ENCODE measurements around the gene CUL1.

The CUL1 gene

DNA sequence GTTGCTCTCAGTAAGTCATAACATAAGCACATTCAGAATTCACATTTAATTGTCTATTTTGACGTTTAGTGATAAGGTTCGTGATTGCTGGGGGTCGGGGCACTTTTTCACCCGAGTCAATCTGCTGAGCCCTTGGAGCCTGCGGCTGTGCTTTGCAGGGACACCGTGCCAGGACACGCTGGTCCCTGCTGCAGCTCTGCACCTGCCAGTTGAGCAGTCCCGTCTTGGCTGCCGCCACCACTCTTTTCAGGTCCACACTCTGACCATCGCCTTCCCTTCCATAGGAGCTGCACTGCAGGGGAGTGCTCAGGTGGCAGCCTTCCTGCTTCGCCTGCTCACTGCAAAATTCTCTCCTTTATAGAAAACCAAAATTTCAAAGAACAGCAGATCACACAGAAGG lies 36.4 kb downstream of the CUL1 start:
- no peak for DNase-seq
- intact Hi-C loops (cut with DNase I), result no loop called here

DNA sequence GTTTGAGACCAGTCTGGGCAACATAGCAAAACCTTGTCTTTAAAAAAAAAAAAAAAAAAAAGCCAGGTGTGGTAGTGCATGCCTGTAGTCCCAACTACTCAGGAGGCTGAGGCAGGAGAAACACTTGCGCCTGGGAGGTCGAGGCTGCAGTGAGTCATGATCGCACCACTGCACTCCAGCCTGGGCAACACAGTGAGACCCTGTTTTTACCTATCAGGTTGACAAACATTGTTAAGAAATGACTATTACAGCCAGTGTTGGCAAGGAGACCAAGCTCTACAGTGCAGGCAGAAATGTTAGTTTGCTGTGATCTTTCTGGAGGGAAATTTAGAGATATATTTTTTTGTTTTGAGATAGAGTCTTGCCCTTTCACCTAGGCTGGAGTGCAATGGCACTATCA lies 37.3 kb downstream of the CUL1 start:
- intact Hi-C loops (cut with DNase I), result no loop called here
- no peak for DNase-seq

DNA sequence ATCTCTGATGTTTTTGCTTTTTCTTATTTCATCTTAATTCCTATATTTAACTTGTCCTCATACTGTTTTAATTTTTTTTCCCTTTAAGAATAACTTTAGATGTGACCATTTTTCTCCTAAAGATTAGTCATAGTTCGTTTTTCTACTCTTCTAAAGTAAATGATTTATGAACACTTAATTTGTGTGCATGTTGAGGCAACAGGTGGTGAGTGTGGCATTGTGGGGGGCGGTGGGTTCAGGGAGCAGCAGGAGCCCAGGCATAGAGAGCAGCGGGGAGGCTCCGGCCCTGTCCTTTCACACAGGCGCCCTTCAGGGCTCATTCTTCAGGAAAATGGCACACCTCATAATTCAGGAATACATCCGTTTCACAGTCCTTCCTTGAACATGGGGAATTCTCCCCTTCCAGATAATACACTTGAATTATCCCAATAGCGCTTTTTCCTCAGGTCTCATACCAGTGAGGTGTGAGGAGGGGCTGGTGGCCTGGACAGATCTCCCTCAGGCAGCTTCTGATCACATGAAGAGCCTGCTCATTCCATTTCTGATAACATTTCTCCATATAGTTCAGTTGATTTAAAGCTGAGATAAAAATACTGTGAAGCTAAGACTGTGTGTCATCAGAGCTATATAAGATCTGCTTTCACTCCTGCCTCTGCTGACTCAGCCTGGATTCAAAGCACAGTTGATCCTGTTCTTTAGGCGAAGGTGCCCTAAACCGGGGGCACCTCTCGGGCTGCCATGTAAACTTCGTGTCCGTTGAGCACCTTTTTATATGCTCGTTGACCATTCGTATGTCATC lies 40.2 kb downstream of the CUL1 start:
- peak in 7 of 42 donors; percentile 16 to 60 (median 36) for DNase-seq

DNA sequence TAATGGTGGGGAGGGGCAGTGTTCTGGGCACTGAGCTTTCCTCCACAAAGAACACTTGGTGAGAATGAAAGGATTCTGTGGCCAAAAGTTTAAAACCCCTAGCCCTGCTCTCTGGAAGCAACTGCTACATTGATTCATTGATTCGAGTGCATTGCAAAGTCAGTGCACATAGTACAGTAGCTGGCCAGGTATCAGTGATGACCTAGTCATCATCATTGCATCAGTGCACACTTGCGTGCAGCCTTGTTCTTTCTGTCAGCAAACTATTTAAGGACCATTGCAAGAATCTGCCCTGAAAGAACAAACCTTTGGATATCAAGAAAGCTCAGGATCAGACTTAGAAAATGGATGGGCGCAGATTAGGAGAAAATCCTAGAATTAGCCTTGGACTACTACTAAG lies 47.4 kb downstream of the CUL1 start:
- intact Hi-C loops (cut with DNase I), result no loop called here
- no peak for DNase-seq

More for the DNA sequence above, 40.2 kb downstream of the CUL1 start:
- intact Hi-C loops (cut with DNase I), result no loop called here

DNA sequence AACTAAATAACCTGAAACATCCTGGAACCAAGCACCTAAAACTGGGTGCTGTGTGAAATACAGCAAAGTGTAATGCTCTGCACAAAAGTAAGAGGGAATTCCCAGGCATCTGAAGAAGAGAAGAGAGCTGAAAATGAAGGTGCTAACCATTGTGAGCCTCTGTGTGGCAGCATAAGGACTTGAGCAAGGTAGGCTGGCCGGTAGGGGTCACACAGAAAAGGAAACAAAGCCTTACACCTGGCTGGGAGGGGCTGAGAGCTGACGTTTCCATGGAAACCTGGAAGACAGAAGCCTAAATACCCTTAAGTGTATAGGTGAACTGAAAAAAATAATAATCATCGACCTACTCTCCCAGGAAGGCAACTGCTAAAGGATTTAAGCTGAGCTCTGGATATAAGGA lies 48.6 kb downstream of the CUL1 start:
- intact Hi-C loops (cut with DNase I), result no loop called here
- no peak for DNase-seq

DNA sequence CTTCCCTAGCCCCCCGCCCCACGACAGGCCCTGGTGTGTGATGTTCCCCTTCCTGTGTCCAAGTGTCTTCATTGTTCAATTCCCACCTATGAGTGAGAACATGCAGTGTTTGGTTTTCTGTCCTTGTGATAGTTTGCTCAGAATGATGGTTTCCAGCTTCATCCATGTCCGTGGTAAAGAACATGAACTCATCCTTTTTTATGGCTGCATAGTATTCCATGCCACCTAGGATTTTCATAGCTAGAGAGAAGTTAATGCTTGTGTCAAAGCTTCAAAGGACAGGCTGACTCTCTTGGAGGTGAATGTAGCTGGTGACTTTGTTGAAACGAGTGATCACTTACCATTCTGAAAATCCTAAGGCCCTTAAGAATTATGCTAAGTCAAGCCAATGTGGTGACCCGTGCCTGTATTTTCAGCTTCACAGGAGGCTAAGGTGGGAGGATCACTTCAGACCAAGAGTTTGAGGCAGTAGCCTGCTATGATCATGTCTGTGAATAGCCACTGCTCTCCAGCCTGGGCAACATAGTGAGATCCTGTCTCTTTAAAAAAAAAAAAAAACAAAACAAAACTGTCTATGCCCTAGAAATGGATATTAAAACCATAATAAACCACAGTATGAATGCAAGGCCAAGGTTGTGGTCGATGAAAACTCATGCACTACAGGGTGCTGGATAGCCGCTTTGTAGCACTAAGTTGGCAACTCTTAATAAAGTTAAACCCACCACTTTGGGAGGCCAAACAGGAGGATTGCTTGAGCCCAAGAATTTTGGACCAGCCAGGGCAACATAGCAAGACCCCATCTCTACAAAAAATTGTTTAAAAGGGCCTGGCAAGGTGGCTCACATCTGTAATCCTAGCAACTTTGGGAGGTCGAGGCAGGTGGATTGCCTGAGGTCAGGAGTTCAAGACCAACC lies 52.0 kb downstream of the CUL1 start:
- DNase-seq, result no peak
- intact Hi-C loops (cut with DNase I), result no loop called here

GRCh38 chr7:148753224-148753623 lies 54.5 kb downstream of the CUL1 start:
- intact Hi-C loops (cut with DNase I), result no loop called here
- DNase-seq, result no peak

- intact Hi-C loops (cut with DNase I), result no loop called here
- no peak for DNase-seq
Measured at GRCh38 chr7:148754912-148755311, 56.2 kb downstream of the CUL1 start.

DNA sequence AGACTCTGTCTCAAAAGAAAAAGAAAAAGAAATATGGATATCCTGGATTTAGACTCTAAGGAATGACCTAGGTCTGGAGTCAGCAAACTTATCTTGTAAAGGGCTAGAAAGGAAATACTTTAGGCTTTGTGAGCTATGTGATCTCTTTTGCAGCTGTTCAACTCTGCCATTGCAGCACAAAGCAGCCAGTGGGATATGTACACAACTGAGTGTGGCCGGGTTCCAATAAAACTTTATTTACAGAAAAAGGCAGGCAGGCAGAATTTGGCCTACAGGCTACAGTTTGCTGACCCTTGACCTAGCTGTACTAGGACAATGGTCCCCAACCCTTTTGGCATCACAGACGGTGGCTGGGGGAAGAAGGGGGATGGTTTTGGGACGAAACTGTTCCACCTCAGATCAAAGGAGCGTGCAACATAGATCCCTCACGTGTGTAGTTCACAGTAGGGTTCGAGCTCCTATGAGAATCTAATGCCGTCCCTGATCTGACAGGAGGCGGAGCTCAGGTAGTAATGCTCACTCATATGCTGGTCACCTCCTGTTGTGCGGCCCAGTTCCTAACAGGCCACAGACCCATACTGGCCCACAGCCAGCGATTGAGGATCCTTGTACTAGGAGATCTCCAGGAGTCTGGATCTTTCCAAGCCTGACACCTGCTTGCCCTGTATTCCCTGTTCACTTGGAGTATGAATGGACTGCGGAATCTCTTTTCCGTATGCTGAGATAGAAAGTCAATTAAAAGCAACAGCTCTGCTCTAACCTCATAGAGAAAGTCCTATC lies 63.0 kb downstream of the CUL1 start:
- intact Hi-C loops (cut with DNase I), result no loop called here
- DNase-seq, result no peak

GRCh38 chr7:148763622-148764021 lies 64.9 kb downstream of the CUL1 start:
- intact Hi-C loops (cut with DNase I), result no loop called here
- DNase-seq, result no peak

DNA sequence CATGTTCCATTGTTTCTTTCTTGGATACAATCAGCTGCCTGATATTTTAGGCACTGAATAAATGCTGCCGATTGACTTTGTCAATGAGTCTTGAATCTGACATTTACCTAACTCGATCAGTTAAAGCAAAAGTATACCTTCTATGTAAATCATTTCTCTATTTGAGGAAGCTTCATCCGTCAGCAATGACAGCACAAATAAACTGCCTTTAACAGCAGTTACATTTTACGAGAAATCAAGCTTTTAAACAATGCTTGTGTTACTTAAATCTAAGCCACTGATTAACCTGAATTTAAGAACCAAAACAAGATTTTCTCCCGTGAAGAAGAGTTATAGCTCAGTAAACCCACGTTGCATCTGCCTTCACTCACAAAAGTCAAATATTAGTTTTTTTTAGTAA lies 71.3 kb downstream of the CUL1 start:
- DNase-seq, result no peak
- intact Hi-C loops (cut with DNase I), result no loop called here

DNA sequence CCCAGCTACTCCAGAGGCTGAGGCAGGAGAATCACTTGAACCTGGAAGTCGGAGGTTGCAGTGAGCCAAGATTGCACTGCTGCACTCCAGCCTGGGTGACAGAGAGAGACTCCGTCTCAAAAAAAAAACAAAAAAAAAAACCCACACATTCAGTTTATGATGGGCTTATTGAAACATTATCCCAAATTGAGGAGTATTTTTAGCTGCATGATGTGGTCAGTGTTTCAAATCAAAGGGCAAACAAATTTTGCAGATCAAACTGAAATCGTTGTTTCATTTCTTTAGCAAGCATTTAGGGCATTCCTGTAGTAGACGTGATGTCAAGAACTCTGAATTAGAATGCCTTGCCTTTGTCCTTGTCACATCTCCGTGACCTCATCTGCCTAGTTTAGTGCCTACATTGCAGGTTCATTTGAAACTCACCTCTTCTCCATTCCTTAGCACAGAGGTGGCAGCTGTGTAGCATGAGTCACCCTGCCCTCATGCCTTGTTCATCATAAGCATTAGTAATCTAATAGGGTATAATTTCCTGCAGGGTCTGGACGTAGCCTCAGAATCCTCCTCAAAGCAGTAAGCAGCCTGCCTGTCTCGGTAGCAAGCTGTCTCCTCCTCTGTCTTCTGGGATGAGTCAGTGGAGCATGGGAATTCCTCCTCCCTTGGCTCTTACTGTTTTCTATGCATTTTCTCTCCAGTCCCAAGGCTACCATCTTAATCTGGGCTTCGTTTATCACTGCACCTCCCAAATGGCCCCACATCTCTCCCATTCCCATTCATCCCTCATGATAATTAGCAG lies 73.8 kb downstream of the CUL1 start:
- intact Hi-C loops (cut with DNase I), result no loop called here
- peak in 34 of 42 donors; percentile 7 to 80 (median 43) for DNase-seq

DNA sequence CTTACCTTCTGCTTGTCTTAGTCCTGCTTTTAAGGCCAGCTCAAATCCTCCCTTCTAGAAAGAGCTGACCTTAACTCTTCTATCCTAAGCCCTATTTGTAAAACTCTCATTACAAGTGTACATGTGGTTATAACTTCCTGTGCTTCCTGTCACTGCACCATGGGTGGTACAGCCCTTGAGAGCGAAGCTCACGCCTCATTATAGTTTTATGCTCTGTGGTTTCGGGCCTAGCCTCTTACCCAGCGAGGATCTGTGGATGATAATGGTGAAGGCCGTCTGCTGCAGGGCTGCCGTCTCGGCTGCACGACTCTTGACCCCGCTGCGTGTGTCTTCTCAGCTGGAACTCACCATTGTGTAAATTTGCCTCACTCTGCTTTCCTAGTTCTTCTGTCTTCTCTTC lies 74.6 kb downstream of the CUL1 start:
- intact Hi-C loops (cut with DNase I), result no loop called here
- no peak for DNase-seq

- DNase-seq, result no peak
- intact Hi-C loops (cut with DNase I), result no loop called here
Measured at GRCh38 chr7:148774471-148774870, 75.8 kb downstream of the CUL1 start.

- intact Hi-C loops (cut with DNase I), result no loop called here
- no peak for DNase-seq
Measured at GRCh38 chr7:148782757-148783456, 84.2 kb downstream of the CUL1 start.

- intact Hi-C loops (cut with DNase I), result no loop called here
- no peak for DNase-seq
Measured at GRCh38 chr7:148783801-148784527, 85.3 kb downstream of the CUL1 start.

- DNase-seq, result no peak
- intact Hi-C loops (cut with DNase I), result no loop called here
Measured at GRCh38 chr7:148787571-148788295, 89.0 kb downstream of the CUL1 start.

Measured in head of caudate nucleus (tissue), 42 donors.